KOPT-K1 (cell line): ENCODE measurements around the gene ADAMTS9.

Experiments used
- H3K27ac ChIP-seq: fragments of 200-600 bp; sonication (generic); 2 replicates; pipeline ENCODE4 v1.5.1; 2016; ENCODE audit warnings: antibody characterized with exemption, mild to moderate bottlenecking, low read depth, low read length; ENCODE audit not compliant: poor library complexity, severe bottlenecking
- H3K36me3 ChIP-seq: fragments of 200-600 bp; sonication (generic); 2 replicates; pipeline ENCODE4 v1.5.1; 2017; ENCODE audit warnings: antibody characterized with exemption, mild to moderate bottlenecking, low read length, moderate library complexity; ENCODE audit not compliant: insufficient read depth
- H3K9me3 ChIP-seq: fragments of 200-600 bp; sonication (generic); 2 replicates; pipeline ENCODE4 v1.5.1; 2017; ENCODE audit warnings: antibody characterized with exemption, low read length, mild to moderate bottlenecking; ENCODE audit not compliant: insufficient read depth, poor library complexity, severe bottlenecking

Gene ADAMTS9

DNA sequence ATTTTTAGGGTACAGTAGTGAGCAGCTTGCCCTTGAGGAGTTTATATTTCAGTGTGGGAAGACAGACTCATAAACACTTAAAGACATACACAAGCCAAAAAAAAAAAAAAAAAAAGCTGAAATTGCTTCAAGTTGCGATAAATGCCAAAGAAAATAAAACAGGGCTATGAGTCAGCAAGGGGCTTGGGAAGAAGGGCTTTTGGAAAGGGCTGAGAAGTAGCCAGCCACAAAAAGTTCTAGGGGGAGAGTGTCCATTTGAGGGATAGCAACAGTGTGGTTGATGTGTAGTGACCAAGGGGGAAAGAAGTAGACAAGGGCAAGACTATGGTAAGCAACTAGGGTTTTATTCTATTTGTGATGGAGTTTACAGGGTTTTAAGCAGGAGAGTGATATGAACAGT lies 185.5 kb downstream of the ADAMTS9 start:
- Histone ChIP-seq H3K9me3 (no peaks in the 10 kb centered on the region), H3K36me3 (no peaks in the 10 kb centered on the region), H3K27ac (no peak overlapping the region)

DNA sequence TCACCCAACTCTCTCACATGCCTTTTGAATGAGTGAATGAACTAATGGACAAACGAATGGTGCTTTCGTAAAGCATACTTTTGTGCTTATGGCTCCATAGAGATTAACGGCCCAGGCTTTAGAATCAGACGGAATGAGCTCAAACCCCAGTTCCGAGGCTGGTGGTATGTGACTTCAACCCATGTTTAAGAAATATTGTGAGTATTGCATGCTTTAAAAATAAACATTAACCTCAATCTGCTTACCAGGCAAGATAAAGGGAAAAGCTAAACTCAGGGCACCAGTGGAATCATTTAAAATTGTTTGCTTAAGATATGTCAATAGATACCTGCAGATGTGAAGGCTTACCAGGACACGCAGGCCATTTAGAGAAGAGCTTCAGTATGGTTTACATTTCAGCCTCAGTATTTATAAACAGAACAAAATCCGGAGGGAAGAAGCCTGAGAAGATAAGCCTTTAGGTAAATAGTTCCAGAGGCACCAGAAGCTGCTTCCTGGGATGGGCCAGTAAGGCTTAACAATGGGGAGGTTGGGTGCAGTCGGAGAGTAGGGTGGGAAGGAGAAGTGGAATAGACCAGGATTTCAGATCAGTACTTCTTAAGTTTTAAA lies 186.4 kb downstream of the ADAMTS9 start:
- Histone ChIP-seq H3K9me3 (no peaks in the 10 kb centered on the region), H3K27ac (no peak overlapping the region), H3K36me3 (no peaks in the 10 kb centered on the region)

DNA sequence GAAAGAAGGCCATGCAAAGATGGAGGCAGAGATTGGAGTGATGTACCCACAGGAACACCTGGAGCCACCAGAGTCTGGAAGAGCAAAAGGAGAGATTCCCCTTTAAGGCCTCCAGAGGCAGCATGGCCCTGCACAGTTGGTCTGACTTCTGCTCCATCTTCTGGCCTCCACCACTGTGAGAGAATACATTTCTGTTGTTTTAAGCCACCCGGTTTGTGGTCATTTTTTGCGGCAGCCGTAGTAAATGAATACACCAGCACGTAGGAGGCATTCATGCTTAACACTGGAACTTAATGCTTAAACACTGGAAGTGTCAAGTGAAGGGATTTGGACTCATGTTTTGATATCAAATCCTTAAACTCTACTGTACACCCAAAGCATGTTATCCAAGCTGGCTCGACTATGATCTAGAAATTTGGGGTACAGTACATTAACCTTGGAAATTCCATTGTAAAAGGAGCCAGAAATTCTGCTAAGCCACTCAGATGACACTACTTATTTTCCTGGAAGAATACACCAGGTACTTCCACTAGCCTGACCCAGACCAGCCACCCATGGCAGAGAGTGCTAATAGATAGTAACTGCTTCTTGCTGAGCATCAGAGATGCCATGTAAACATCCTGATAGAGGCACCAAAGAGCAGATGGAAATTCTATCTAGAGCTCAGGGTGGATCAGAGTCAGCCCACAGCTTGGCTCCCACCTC lies 190.9 kb downstream of the ADAMTS9 start:
- Histone ChIP-seq H3K9me3 (no peaks in the 10 kb centered on the region), H3K36me3 (no peaks in the 10 kb centered on the region), H3K27ac (no peak overlapping the region)

DNA sequence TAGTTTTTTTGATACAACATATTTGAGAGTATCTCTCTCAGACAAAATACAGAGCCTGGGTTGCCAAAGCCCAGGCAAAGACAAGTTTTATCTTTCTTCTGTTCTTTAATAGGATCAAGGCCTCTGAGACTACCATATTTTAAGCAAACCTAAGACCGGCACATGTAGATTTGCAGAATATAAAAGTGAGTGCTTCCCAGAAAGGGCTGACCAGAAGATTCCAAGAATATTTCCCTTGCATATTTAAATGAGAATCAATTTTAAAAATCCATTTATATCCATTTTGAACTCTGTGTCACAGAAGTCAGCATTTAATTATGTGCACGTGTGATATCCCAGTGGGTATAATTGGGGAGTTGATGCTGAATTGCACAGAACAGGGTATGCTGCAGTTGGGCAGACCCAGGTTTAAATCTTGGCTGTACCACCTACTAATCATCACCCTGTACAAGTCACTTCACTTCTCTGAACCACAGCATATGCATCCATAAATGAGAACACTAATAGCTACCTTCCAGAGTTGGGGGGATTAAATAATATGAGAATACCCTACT lies 191.9 kb downstream of the ADAMTS9 start:
- Histone ChIP-seq H3K9me3 (no peaks in the 10 kb centered on the region), H3K36me3 (no peaks in the 10 kb centered on the region), H3K27ac (no peak overlapping the region)

DNA sequence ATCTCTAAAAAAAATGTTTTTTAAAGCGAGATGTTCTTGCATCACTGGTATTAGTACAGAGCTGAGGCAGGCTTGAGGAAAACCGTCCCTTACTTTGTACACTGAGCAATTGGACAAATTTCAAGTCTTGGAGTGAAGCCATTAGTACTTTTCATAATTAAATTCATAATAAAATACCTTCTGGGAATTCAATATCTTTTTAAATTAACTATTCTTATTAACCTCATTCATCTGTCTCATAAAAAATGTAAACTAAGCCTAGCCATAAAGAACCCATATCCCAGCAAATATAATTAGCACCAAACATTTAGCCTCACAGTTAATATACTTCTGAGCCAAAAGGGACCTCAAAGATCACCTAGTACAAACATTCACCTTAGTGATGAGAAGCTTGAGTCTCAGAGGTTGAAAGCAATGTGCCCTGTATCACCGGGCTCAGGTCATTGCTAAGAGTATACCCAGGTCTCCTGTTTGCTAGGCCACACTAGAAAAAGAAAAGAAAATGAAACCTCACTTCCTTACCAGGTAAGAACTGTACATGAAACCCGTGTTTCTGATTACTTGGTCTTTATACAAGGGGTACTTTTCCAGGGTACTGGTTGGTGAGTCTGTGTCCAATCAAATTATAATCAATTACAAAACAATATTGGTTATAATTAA lies 192.5 kb downstream of the ADAMTS9 start:
- Histone ChIP-seq H3K9me3 (no peaks in the 10 kb centered on the region), H3K36me3 (no peaks in the 10 kb centered on the region), H3K27ac (no peak overlapping the region)

DNA sequence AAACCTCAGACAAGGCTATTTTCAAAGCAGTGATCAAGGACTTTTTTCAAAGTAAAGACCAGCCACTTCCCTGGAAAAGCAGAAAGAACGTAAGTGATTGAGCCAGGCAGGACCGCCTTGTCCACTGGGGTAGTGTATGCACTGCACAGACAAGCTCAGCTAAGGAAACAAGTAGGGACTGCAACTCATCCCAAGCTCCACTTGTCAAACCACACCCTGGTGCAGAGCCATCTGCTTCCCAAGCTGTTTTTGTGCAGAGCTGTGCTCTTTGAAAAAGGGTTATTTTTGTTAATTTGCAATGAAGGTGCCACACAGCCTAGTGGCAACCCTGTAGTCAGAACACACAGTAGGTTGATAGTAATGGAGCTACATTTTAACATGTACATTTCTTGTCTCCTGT lies 193.3 kb downstream of the ADAMTS9 start:
- Histone ChIP-seq H3K9me3 (no peaks in the 10 kb centered on the region), H3K36me3 (no peaks in the 10 kb centered on the region), H3K27ac (no peak overlapping the region)

DNA sequence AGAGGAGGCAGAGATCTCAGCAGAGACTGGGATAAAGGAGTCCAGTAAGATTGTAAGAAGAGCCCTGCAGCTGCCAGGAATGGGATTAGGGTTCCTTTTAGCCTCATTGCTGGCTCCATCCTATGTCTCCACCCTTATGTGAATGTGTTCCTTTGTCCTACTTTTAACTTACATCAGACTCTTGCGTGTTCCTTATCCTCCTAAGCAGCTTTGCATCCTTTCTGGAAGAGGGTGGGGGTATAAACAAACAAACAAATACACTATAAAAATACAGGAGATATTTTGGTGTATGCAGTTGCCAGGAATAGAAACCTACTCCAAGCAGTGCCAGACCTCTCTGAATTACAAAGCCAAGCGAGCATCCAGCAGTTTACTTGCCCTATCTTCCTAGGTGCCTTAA lies 194.7 kb downstream of the ADAMTS9 start:
- Histone ChIP-seq H3K36me3 (no peaks in the 10 kb centered on the region), H3K27ac (no peak overlapping the region), H3K9me3 (no peaks in the 10 kb centered on the region)

DNA sequence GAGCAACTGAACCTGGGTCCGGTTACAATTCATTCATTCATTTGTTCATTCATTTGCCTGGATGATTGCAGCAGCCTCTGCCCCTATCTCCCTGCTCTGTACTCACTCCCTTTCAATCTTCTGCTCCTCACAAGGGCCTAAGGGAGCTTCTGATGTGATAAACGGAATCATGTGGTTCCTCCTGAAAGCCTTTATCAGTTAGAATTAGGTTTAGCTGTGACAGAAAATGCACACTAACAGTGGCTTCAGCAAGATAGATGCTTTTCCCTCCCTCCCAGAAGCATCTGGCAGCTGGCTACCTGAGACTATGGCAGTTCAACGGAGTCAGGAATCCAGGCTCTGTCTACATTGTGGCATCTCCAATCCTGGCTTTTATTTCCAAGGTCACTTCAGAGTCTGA lies 196.0 kb downstream of the ADAMTS9 start:
- Histone ChIP-seq H3K27ac (no peak overlapping the region), H3K36me3 (no peaks in the 10 kb centered on the region), H3K9me3 (no peaks in the 10 kb centered on the region)

DNA sequence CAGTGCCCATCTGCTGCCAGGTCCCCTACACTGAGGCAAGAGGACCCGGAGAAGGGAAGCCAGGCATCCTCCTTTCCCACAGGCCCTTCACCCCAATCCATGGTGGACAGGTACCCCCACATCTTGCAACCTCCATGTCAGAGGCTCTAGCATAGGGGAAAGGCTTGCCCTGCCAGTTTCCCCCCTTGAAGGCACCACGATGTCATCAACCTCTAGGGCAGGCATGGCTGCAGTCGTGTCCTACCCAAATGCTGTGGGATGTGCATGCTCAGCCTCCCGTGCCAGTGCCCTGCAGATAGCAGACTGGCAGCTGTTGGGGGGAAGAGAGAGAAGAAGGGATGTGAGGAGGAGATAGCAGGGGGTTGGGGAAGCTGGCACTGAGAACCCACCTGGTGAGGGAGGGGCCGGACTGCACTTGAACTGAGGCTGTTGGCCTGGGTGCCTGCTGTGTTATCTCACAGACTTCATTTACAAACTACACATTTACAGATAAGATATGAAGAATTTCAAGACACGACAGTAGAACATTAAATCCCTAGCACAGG lies 197.5 kb downstream of the ADAMTS9 start:
- no peaks in the 10 kb centered on the region for H3K9me3 ChIP-seq
- no peak overlapping the region for H3K27ac ChIP-seq
- H3K36me3 ChIP-seq: no peaks in the 10 kb centered on the region

- Histone ChIP-seq H3K36me3 (no peaks in the 10 kb centered on the region), H3K27ac (no peak overlapping the region), H3K9me3 (no peaks in the 10 kb centered on the region)
Measured at GRCh38 chr3:64489361-64490044, 198.3 kb downstream of the ADAMTS9 start.

GRCh38 chr3:64488939-64489338 lies 198.9 kb downstream of the ADAMTS9 start:
- H3K9me3 ChIP-seq: no peaks in the 10 kb centered on the region
- H3K27ac ChIP-seq: no peak overlapping the region
- no peaks in the 10 kb centered on the region for H3K36me3 ChIP-seq

GRCh38 chr3:64484289-64484992 lies 203.4 kb downstream of the ADAMTS9 start:
- no peaks in the 10 kb centered on the region for H3K36me3 ChIP-seq
- H3K27ac ChIP-seq: no peak overlapping the region
- no peaks in the 10 kb centered on the region for H3K9me3 ChIP-seq

DNA sequence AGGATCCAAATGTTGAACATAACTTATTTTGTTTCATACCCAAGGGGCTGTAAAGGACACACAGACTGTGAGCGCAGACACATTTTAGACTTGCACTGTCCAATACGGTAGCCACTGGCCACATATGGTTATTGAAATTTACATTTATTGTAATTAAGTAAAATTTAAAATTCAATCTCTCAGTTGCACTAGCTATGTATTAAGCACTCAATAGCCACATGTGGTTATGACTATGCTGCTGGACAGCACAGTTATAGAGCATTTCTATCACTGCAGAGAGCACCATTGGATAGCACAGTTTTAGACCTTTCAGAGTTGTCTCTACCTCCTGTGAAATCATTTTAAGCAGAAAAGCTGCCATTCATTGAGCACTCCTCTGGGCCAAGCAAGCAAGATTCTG lies 204.3 kb downstream of the ADAMTS9 start:
- H3K9me3 ChIP-seq: no peaks in the 10 kb centered on the region
- H3K27ac ChIP-seq: no peak overlapping the region
- no peaks in the 10 kb centered on the region for H3K36me3 ChIP-seq

DNA sequence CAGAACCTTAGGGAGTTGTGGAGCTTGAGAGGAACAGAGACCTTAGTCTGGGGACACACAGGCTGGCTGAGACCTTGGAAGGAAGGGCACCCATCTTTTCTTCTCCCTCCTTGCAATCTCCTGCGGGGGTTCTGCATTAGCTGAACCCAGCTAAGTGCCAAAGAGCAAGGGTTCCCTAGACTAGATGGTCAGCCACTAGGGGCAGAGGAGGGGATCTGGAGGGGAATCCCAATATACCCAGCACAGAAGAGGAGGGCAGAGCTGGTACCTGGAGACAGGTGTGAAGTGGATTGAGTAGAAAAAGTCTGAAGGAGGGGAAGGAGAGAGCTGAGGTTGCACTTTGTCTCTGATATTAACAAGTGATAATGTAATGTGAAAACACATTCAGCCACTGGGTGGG lies 212.8 kb downstream of the ADAMTS9 start:
- Histone ChIP-seq H3K27ac (no peak overlapping the region), H3K36me3 (no peaks in the 10 kb centered on the region), H3K9me3 (no peaks in the 10 kb centered on the region)
